ENCODE results near the gene SHISA9.

GRCh38 chr16:13099822-13100221 lies 198.4 kb downstream of the SHISA9 start:
- no peak for TF ChIP-seq EZH2phosphoT487 (IDR thresholded peaks at IDR 0.05; ENCODE audit: borderline replicate concordance, low read depth)
- no peak for TF ChIP-seq MEF2A (IDR thresholded peaks at IDR 0.05; ENCODE audit: borderline replicate concordance, low read depth)
- no peak for TF ChIP-seq CTCF (IDR thresholded peaks at IDR 0.05)
- TF ChIP-seq MXI1 (IDR thresholded peaks at IDR 0.05; ENCODE audit: low read depth, low read length) = no peak
- TF ChIP-seq YY1 (IDR thresholded peaks at IDR 0.05; ENCODE audit: low read depth) = no peak

All from SK-N-SH (cell line).